ENCODE results near the gene KLHL7. TPM values are rescaled to one million over a fixed set of nuclear protein-coding genes. Genes with fewer than 3 reads are reported as not detected.
A peak's percentile ranks its signal among the peaks of the same experiment; 100 is the strongest.

The KLHL7 gene
- polyA plus RNA-seq, 1 donor from 2014 or later, result 198 TPM

GRCh38 chr7:23106823-23107663 lies 1.5 kb downstream of the KLHL7 start:
- peak overlapping the region; percentile 95 for H3K27ac ChIP-seq (ENCODE audit: low read length)
- H3K9ac ChIP-seq (ENCODE audit: low read length), result peak overlapping the region; percentile 97
- peak overlapping the region; percentile 90 for H2AFZ ChIP-seq (ENCODE audit: low read depth, low read length)
- H4K20me1 ChIP-seq (ENCODE audit: insufficient read depth), result peaks cover 19% of the 10 kb centered on the region
- no peaks in the 10 kb centered on the region for H3K36me3 ChIP-seq (ENCODE audit: insufficient read depth, low read length)
- H3K79me2 ChIP-seq (replicated peaks; ENCODE audit: insufficient read depth, low read length), result peaks cover 57% of the 10 kb centered on the region
- no peaks in the 10 kb centered on the region for H3K9me2 ChIP-seq (ENCODE audit: insufficient read depth, low read length)
- peak overlapping the region; percentile 79 for H3K4me3 ChIP-seq (ENCODE audit: low read length)
- H3F3A ChIP-seq (ENCODE audit: insufficient read depth, low read length, poor library complexity, severe bottlenecking), result no peaks in the 10 kb centered on the region
- TF ChIP-seq POLR2AphosphoS5 (IDR thresholded peaks at IDR 0.05) (peak; percentile 16), EZH2 (IDR thresholded peaks at IDR 0.05; ENCODE audit: borderline replicate concordance, insufficient read depth, low read length, poor library complexity, severe bottlenecking) (no peak), CTCF (IDR thresholded peaks at IDR 0.05; ENCODE audit: poor library complexity, severe bottlenecking) (no peak), REST (IDR thresholded peaks at IDR 0.05; ENCODE audit: borderline replicate concordance) (peak; percentile 13), SMC3 (conservative IDR thresholded peaks at IDR 0.05; ENCODE audit: poor library complexity) (no peak), RAD21 (conservative IDR thresholded peaks at IDR 0.05) (no peak), TAF1 (IDR thresholded peaks at IDR 0.05; ENCODE audit: low read depth) (no peak), MXI1 (conservative IDR thresholded peaks at IDR 0.05; ENCODE audit: poor library complexity, severe bottlenecking) (no peak)
- H3K27me3 ChIP-seq (ENCODE audit: insufficient read depth, low read depth, low read length), result no peaks in the 10 kb centered on the region
- H3K9me3 ChIP-seq (ENCODE audit: low read length), result peaks cover 3% of the 10 kb centered on the region
- peak overlapping the region; percentile 99 for H3K4me2 ChIP-seq (ENCODE audit: low read length)

- Histone ChIP-seq H4K20me1 (ENCODE audit: insufficient read depth) (peaks cover 19% of the 10 kb centered on the region), H3K27ac (ENCODE audit: low read length) (peak overlapping the region; percentile 95), H3K36me3 (ENCODE audit: insufficient read depth, low read length) (no peaks in the 10 kb centered on the region), H3K9me3 (ENCODE audit: low read length) (no peaks in the 10 kb centered on the region), H3K9ac (ENCODE audit: low read length) (peak overlapping the region; percentile 97), H3K4me3 (ENCODE audit: low read length) (peak overlapping the region; percentile 79), H3K79me2 (replicated peaks; ENCODE audit: insufficient read depth, low read length) (peaks cover 65% of the 10 kb centered on the region), H2AFZ (ENCODE audit: low read depth, low read length) (no peak overlapping the region), H3K9me2 (ENCODE audit: insufficient read depth, low read length) (no peaks in the 10 kb centered on the region), H3F3A (ENCODE audit: insufficient read depth, low read length, poor library complexity, severe bottlenecking) (no peaks in the 10 kb centered on the region), H3K27me3 (ENCODE audit: insufficient read depth, low read depth, low read length) (no peaks in the 10 kb centered on the region), H3K4me2 (ENCODE audit: low read length) (peak overlapping the region; percentile 99)
- TF ChIP-seq EZH2 (IDR thresholded peaks at IDR 0.05; ENCODE audit: borderline replicate concordance, insufficient read depth, low read length, poor library complexity, severe bottlenecking) (no peak), MXI1 (conservative IDR thresholded peaks at IDR 0.05; ENCODE audit: poor library complexity, severe bottlenecking) (no peak), REST (IDR thresholded peaks at IDR 0.05; ENCODE audit: borderline replicate concordance) (no peak), EP300 (conservative IDR thresholded peaks at IDR 0.05; ENCODE audit: poor library complexity, severe bottlenecking) (no peak), CTCF (IDR thresholded peaks at IDR 0.05; ENCODE audit: poor library complexity, severe bottlenecking) (no peak), SMC3 (conservative IDR thresholded peaks at IDR 0.05; ENCODE audit: poor library complexity) (no peak), RAD21 (conservative IDR thresholded peaks at IDR 0.05) (no peak), TAF1 (IDR thresholded peaks at IDR 0.05; ENCODE audit: low read depth) (no peak), POLR2AphosphoS5 (IDR thresholded peaks at IDR 0.05) (no peak)
Measured at GRCh38 chr7:23107781-23108180, 2.2 kb downstream of the KLHL7 start.

Data from neural cell (in vitro differentiated cells).